Measurements from ENCODE around the gene CORO2A. TPM values are rescaled to one million over a fixed set of nuclear protein-coding genes. Genes with fewer than 3 reads are reported as not detected.

CORO2A gene
- total RNA-seq, 2 experiments from 2014 or later, result 6.8 to 8.5 TPM

GRCh38 chr9:98100456-98100855 lies 92.0 kb downstream of the CORO2A start:
- H3K9me3 ChIP-seq (ENCODE audit: control insufficient read depth in 1 of 2, insufficient read depth in 1 of 2, low read length in 2 of 2), result peaks cover 0 to 4% of the 10 kb centered on the region in 2 experiments
- peaks cover 95% of the 10 kb centered on the region for H3K4me1 ChIP-seq (ENCODE audit: insufficient read depth, low read length)
- no peaks in the 10 kb centered on the region for H3K27me3 Mint-ChIP-seq
- peaks cover 84% of the 10 kb centered on the region for H3K4me1 Mint-ChIP-seq (ENCODE audit: low read depth)
- H3K36me3 ChIP-seq (ENCODE audit: insufficient read depth, low read length), result peaks cover 48% of the 10 kb centered on the region
- ATAC-seq (ENCODE audit: poor library complexity), result no peak
- intact Hi-C loops (cut with DNase I, micrococcal nuclease), result loop anchor here (2.0 to 10.0 kb wide), 6 partner anchors 24 to 178 kb away; partner anchors contain the start of genes NANS (in 2 of the 2), ANP32B (in 1 of the 2), TBC1D2 (in 1 of the 2) and TRMO (in 1 of the 2)
- H3K4me3 ChIP-seq (ENCODE audit: low read length), result no peak overlapping the region
- H3K27ac Mint-ChIP-seq, result peak overlapping the region; percentile 91
- H3K36me3 Mint-ChIP-seq (ENCODE audit: low read depth), result peaks cover 53% of the 10 kb centered on the region
- H3K9me3 Mint-ChIP-seq, result no peaks in the 10 kb centered on the region
- ChIA-PET POLR2A (interaction anchor here (0.9 to 6.4 kb wide), 5 partner anchors 9 to 178 kb away, joined by 3 to 138 read pairs (median 18); partner anchors contain the start of genes TBC1D2, TRIM14 and TRMO), CTCF (interaction anchor here (5.2 kb wide), 1 partner anchor 18 kb away, joined by 20 read pairs; the partner anchor contains the start of gene TRIM14)
- peak overlapping the region; percentile 70 to 74 for H3K27ac ChIP-seq (ENCODE audit: low read depth in 1 of 2, low read length in 2 of 2)
- DNase-seq, result no peak
- no peak for TF ChIP-seq CTCF (IDR thresholded peaks at IDR 0.05)
- peak overlapping the region; percentile 47 for H3K4me3 Mint-ChIP-seq
- no peaks in the 10 kb centered on the region for H3K27me3 ChIP-seq (ENCODE audit: control insufficient read depth in 1 of 2, insufficient read depth in 2 of 2, low read length in 2 of 2)

- H3K9me3 ChIP-seq (ENCODE audit: control insufficient read depth in 1 of 2, insufficient read depth in 1 of 2, low read length in 2 of 2), result peaks cover 0 to under 1% of the 10 kb centered on the region in 2 experiments
- no peak for TF ChIP-seq CTCF (IDR thresholded peaks at IDR 0.05)
- H3K27ac Mint-ChIP-seq, result peak overlapping the region; percentile 91
- ChIA-PET POLR2A (interaction anchor here (0.9 to 6.4 kb wide), 5 partner anchors 10 to 177 kb away, joined by 3 to 138 read pairs (median 18); partner anchors contain the start of genes TBC1D2, TRIM14 and TRMO), CTCF (interaction anchor here (0.6 to 5.2 kb wide), 4 partner anchors 19 to 387 kb away, joined by 3 to 20 read pairs (median 3); partner anchors contain the start of genes TBC1D2 and TRIM14)
- ATAC-seq (ENCODE audit: poor library complexity), result no peak
- peaks cover 83% of the 10 kb centered on the region for H3K4me1 Mint-ChIP-seq (ENCODE audit: low read depth)
- H3K4me3 Mint-ChIP-seq, result peak overlapping the region; percentile 47
- H3K9me3 Mint-ChIP-seq, result no peaks in the 10 kb centered on the region
- H3K27me3 ChIP-seq (ENCODE audit: control insufficient read depth in 1 of 2, insufficient read depth in 2 of 2, low read length in 2 of 2), result no peaks in the 10 kb centered on the region
- H3K27ac ChIP-seq (ENCODE audit: low read depth in 1 of 2, low read length in 2 of 2), result peak overlapping the region; percentile 70 to 74
- peaks cover 49% of the 10 kb centered on the region for H3K36me3 ChIP-seq (ENCODE audit: insufficient read depth, low read length)
- peaks cover 57% of the 10 kb centered on the region for H3K36me3 Mint-ChIP-seq (ENCODE audit: low read depth)
- intact Hi-C loops (cut with DNase I, micrococcal nuclease), result loop anchor here (2.0 to 10.0 kb wide), 6 partner anchors 23 to 178 kb away; partner anchors contain the start of genes NANS (in 2 of the 2), ANP32B (in 1 of the 2), TBC1D2 (in 1 of the 2) and TRMO (in 1 of the 2)
- DNase-seq, result peak in 4 of 14 experiments; percentile 39 to 48 (median 44)
- no peak overlapping the region for H3K4me3 ChIP-seq (ENCODE audit: low read length)
- H3K27me3 Mint-ChIP-seq, result no peaks in the 10 kb centered on the region
- peaks cover 95% of the 10 kb centered on the region for H3K4me1 ChIP-seq (ENCODE audit: insufficient read depth, low read length)
Measured at GRCh38 chr9:98099898-98100297, 92.5 kb downstream of the CORO2A start.

- no peaks in the 10 kb centered on the region for H3K9me3 ChIP-seq (ENCODE audit: control insufficient read depth in 1 of 2, insufficient read depth in 1 of 2, low read length in 2 of 2)
- Mint-ChIP-seq H3K27me3 (no peaks in the 10 kb centered on the region), H3K4me1 (ENCODE audit: low read depth) (peaks cover 82% of the 10 kb centered on the region), H3K9me3 (no peaks in the 10 kb centered on the region), H3K4me3 (no peak overlapping the region), H3K36me3 (ENCODE audit: low read depth) (peaks cover 58% of the 10 kb centered on the region), H3K27ac (peak overlapping the region; percentile 91)
- ChIA-PET CTCF (interaction anchor here (0.6 to 5.2 kb wide), 5 partner anchors 19 to 387 kb away, joined by 3 to 20 read pairs (median 3); partner anchors contain the start of genes TBC1D2 and TRIM14), POLR2A (interaction anchor here (0.6 to 6.4 kb wide), 2 partner anchors 21 to 120 kb away, joined by 3 to 138 read pairs; partner anchors contain the start of gene TRIM14)
- intact Hi-C loops (cut with DNase I, micrococcal nuclease), result no loop called here
- DNase-seq (peak in 4 of 14 experiments; percentile 28 to 62 (median 45)), ATAC-seq (ENCODE audit: poor library complexity) (no peak)
- no peak overlapping the region for H3K4me3 ChIP-seq (ENCODE audit: low read length)
- H3K27ac ChIP-seq (ENCODE audit: low read depth in 1 of 2, low read length in 2 of 2), result peak overlapping the region; percentile 70 to 74
- peaks cover 52% of the 10 kb centered on the region for H3K36me3 ChIP-seq (ENCODE audit: insufficient read depth, low read length)
- no peak for TF ChIP-seq CTCF (IDR thresholded peaks at IDR 0.05)
- H3K4me1 ChIP-seq (ENCODE audit: insufficient read depth, low read length), result peaks cover 95% of the 10 kb centered on the region
- no peaks in the 10 kb centered on the region for H3K27me3 ChIP-seq (ENCODE audit: control insufficient read depth in 1 of 2, insufficient read depth in 2 of 2, low read length in 2 of 2)
Measured at GRCh38 chr9:98099346-98099745, 93.1 kb downstream of the CORO2A start.
